Calu3 (cell line): ENCODE measurements around the gene NPHP1. TPM values are rescaled to one million over a fixed set of nuclear protein-coding genes. Genes with fewer than 3 reads are reported as not detected.
"Not testable (repeated sequence)": the region's sequence is repeated elsewhere in the genome, so short reads cannot be mapped to it uniquely, and the experiment has no call there.

ENCODE experiments used
- BruUV-seq: library from RNA; stranded (reverse); fragments of 400-500 nt; replicated peaks from 2 replicates; lab custom pipeline; 2021; lab: Mats Ljungman, UMichigan
- CTCF ChIA-PET: fragments of 300-600 bp; sonication (Branson Sonifier 250); formaldehyde crosslinking; loops from one replicate; lab custom pipeline; 2022; ENCODE audit warnings: antibody characterized with exemption; lab: Charles Lee
- DNase-seq: peaks from one replicate; pipeline ENCODE4 v3.0.0; 2022
- H3K27ac Mint-ChIP-seq: one replicate; pipeline ENCODE4 v1.8.0; 2022; ENCODE audit warnings: mixed read lengths; ENCODE audit not compliant: unreplicated experiment
- H3K27me3 Mint-ChIP-seq: one replicate; pipeline ENCODE4 v1.8.0; 2022; ENCODE audit warnings: mixed read lengths; ENCODE audit not compliant: unreplicated experiment
- H3K36me3 Mint-ChIP-seq: one replicate; pipeline ENCODE4 v1.8.0; 2022; ENCODE audit warnings: mild to moderate bottlenecking, moderate library complexity, mixed read lengths; ENCODE audit not compliant: insufficient read depth, unreplicated experiment
- H3K4me1 Mint-ChIP-seq: one replicate; pipeline ENCODE4 v1.8.0; 2022; ENCODE audit warnings: mild to moderate bottlenecking, low read depth, mixed read lengths; ENCODE audit not compliant: unreplicated experiment
- H3K4me3 Mint-ChIP-seq: one replicate; pipeline ENCODE4 v1.8.0; 2022; ENCODE audit warnings: mild to moderate bottlenecking, low read depth, moderate library complexity, mixed read lengths; ENCODE audit not compliant: unreplicated experiment
- H3K9me3 Mint-ChIP-seq: one replicate; pipeline ENCODE4 v1.8.0; 2022; ENCODE audit warnings: low read depth, mixed read lengths; ENCODE audit not compliant: unreplicated experiment
- intact Hi-C: fragments of 100-400 bp; cut with micrococcal nuclease; formaldehyde crosslinking; loops from one replicate; pipeline ENCODE4 v1.10.0; 2022; ENCODE audit not compliant: unreplicated experiment
- microRNA-seq: library from miRNA; unstranded; fragments of <30 nt; microRNA quantifications from one replicate; pipeline ENCODE4 v1.2.0, GENCODE V29; 2022
- total RNA-seq: library from RNA; stranded (reverse); gene quantifications from 2 replicates; pipeline ENCODE4 v1.2.3, GENCODE V29; 2022

The NPHP1 gene
- total RNA-seq, 1 experiment from 2014 or later: 6.4 TPM

DNA sequence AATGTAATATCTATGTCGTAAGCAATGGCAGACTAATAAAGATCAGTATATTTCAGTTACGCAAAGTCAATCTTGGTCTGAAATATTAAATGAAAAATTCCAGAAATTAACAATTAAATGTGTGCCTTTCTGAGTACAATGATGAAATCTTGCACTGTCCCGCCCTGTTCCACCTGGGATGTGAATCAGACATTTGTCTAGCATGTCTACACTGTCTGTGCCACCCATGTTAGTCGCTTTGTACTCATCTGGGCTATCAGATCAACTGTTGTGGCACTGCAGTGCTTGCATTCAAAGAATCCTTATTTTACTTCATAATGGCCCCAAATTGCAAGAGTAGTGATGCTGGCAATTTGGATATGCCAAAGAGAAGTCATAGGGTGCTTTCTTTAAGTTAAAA, 114.6 kb downstream of the NPHP1 start:
- H3K4me3 Mint-ChIP-seq, H3K4me1 Mint-ChIP-seq, H3K27ac Mint-ChIP-seq, DNase-seq, intact Hi-C loops, CTCF ChIA-PET, H3K36me3 Mint-ChIP-seq, H3K9me3 Mint-ChIP-seq, BruUV-seq, H3K27me3 Mint-ChIP-seq: not testable (repeated sequence)

DNA sequence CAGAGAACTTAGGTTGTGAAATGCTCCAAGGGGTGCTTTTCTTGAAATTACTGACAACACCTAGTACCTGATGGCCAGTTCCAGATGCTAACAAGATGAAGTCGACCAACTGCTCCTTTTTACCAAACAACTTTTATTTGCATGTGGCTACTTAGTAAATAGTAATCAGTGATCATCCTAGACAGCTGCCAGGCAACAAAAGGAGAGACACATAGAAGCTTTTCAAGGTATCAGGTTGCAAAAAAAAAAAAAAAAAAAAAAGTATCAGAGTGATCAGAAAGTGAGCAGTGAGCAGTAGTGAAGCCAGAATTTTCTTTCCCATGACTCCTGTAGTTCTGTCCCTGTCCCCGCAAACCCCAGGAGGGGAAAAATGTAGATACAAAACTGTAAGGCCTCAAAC, 121.1 kb downstream of the NPHP1 start:
- H3K36me3 Mint-ChIP-seq, intact Hi-C loops, DNase-seq, CTCF ChIA-PET, BruUV-seq, H3K27me3 Mint-ChIP-seq, H3K9me3 Mint-ChIP-seq, H3K27ac Mint-ChIP-seq, H3K4me3 Mint-ChIP-seq, H3K4me1 Mint-ChIP-seq: not testable (repeated sequence)

GRCh38 chr2:110083162-110083561, 121.7 kb downstream of the NPHP1 start:
- H3K27me3 Mint-ChIP-seq, H3K36me3 Mint-ChIP-seq, H3K9me3 Mint-ChIP-seq, H3K4me1 Mint-ChIP-seq, intact Hi-C loops, DNase-seq, BruUV-seq, CTCF ChIA-PET, H3K4me3 Mint-ChIP-seq, H3K27ac Mint-ChIP-seq: not testable (repeated sequence)

GRCh38 chr2:110078104-110078503, 126.7 kb downstream of the NPHP1 start:
- intact Hi-C loops, H3K4me1 Mint-ChIP-seq, BruUV-seq, H3K27me3 Mint-ChIP-seq, CTCF ChIA-PET, H3K36me3 Mint-ChIP-seq, H3K4me3 Mint-ChIP-seq, DNase-seq, H3K9me3 Mint-ChIP-seq, H3K27ac Mint-ChIP-seq: not testable (repeated sequence)

DNA sequence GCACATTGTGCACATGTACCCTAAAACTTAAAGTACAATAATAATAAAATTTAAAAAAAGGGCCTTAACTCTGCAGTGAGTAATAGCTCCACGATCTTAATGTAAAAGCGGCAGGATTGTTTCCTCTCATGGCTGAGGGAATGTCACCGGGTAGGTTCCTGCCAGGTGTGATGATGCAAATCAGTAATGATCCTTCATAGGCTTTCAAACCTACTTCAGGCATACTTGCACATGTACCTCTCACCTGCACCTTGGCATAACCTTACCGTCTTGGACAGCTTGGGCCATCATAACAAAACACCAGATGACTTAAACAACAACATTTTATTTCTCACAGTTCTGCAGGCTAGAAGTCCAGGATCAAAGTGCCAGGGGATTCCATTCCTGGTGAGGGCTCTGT, 128.9 kb downstream of the NPHP1 start:
- H3K4me3 Mint-ChIP-seq, H3K9me3 Mint-ChIP-seq, BruUV-seq: not testable (repeated sequence)

More for the DNA sequence above, 128.9 kb downstream of the NPHP1 start:
- H3K27me3 Mint-ChIP-seq, intact Hi-C loops, DNase-seq, CTCF ChIA-PET, H3K4me1 Mint-ChIP-seq, H3K36me3 Mint-ChIP-seq, H3K27ac Mint-ChIP-seq: not testable (repeated sequence)

Small RNA genes lying within 50 kb of the gene (microRNA-seq; reads per million reads assigned to microRNA genes)
- not detected for gene MIR4436B1

Other genes with a start within 250 kb of the NPHP1 start
- gene MALL, start 89.2 kb downstream of the NPHP1 start, total RNA-seq: 51.5 and 72.6 TPM in 2 replicates
- 54.1 and 56.9 TPM in 2 replicates for gene MTLN, start 7.5 kb upstream of the NPHP1 start, total RNA-seq